SK-N-SH (cell line): ENCODE measurements around the gene MRPL32.

ENCODE experiments used
- CTCF ChIP-seq: fragments of 200-600 bp; sonication (generic); IDR thresholded peaks from 2 replicates; pipeline ENCODE4 v1.6.1; 2017; ENCODE audit warnings: antibody characterized with exemption, mild to moderate bottlenecking, moderate library complexity
- NFIC ChIP-seq: IDR thresholded peaks from 2 replicates; pipeline ENCODE4 v1.4.0; 2012; ENCODE audit warnings: borderline replicate concordance
- RAD21 ChIP-seq: IDR thresholded peaks from 2 replicates; pipeline ENCODE4 v1.6.1; 2012; ENCODE audit warnings: mild to moderate bottlenecking, low read length
- RFX5 ChIP-seq: IDR thresholded peaks from 2 replicates; pipeline ENCODE4 v1.6.1; 2012; ENCODE audit warnings: mild to moderate bottlenecking, improper control_type of control experiment, low read length

DNA sequence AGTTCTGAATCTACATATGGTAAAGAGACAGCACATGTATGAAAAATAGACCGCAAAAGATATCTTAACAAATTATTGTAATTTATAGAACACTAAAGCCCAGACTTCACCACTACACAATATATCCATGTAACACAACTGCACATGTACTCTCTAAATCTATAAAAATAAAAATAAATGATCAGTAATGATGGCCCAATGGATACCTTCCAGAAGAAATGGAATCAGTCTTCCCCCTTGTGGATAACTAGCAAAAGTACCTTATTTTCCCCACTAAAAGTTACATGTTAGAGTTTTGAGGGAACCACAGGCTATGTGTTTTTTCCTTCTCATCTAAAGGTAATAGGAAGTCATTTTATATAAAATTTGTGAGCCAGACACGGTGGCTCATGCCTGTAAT is 46.0 kb upstream of the MRPL32 start:
- TF ChIP-seq CTCF: peak; percentile 66
- no peak for TF ChIP-seq NFIC
- TF ChIP-seq RFX5: no peak
- TF ChIP-seq RAD21: peak; percentile 45; the same call in 1 of the 2 replicates
